Activated CD4-positive, alpha-beta T cell treated with anti-CD3 and anti-CD28 coated beads, Interleukin-2, amount 50 U/mL, for 16 hours (primary cell): ENCODE results near the gene TANGO6.

ENCODE experiments used
- DNase-seq: peaks from one replicate; pipeline ENCODE4 v3.0.0-alpha.2; 2020

TANGO6 gene

DNA sequence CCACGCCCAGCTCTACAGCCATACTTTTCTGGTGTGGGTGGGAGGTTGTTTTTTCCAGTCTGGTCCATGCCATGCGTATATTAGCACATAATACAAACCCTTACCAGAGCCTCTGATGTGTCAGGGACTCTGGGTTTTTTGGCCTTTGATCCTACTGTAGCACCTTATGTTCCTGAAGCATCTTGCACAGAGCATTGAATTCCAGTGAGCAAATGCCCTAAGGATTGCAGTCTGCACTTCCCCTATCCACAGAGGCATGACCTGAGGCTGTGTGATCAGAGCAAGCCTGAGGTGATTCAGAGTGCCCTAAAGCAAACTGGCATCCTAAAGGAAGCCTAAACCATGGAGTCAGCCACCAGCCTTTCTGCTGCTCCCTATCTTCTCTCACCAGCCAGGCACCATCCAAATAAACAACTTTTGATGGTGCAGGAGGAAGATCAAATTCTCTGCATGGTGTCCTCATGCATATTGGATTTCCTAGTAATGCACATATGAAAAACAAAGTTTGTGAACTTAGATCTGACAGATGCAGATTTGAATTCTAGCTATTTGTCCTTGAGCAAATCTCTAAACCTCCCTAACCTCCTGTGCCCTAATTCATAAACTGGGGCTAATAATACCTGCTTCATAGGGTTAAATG, 220.9 kb downstream of the TANGO6 start:
- DNase-seq: no peak

DNA sequence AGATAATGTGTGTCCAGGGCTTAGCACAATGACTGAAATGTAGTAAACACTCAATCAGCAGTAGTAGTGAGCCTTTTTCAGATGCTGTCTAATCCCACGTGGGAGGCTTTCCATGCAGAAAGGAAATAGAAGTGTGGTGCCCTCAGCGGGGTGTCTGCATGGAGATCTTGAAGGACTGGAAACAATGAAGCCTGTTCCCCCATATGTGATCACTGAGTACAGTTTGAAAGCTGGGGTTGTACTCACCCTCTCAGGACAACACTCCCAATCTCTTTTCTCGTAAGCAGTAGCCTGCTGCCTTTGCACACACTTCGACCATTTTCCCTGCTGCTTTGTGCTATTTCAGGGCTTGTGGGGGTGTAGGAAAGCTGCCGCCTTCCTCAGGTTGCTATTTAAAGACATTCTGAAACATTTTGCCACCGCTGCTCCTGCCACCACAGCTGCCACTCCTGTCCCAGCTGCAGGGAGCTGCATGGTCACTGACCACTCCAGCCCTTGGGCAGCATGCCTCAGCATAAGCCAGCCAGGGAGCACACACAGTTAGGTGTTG, 221.5 kb downstream of the TANGO6 start:
- DNase-seq: no peak

DNA sequence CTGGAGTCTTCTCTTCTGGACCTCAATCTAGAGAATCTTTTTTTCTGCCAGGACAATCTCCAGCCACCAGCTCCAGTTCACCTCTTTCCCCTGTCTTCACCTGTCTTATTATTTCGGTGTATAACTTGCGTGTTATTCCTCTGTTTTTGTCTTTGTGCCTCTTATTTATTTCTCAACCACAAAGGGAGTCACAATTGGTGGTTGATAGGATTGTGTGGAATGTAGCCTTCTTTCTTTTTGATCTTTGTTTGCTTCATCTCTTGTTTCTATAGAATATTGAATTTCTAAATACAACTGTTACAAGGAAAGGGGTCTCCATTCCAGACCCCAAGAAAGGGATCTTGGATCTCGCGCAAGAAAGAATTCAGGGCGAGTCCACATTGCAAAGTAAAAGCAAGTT, 226.2 kb downstream of the TANGO6 start:
- no peak for DNase-seq

DNA sequence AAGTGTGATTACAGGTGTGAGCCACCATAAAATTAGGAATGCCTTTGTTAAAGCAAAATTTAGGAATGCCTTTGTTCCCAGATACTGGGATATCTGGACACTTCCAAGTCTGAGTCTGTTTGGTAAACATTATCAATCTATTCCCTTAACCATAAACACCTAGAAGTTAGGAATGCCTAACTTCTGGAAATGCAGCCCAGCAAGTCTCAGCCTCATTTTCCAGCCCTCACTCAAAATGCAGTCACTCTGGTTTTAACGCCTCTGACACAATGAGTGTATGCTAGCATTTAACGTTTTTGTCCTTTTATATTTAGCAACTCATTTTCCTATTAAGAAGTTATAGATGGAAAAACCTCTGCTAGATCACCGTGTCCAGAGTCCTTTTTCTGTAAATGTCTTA, 227.7 kb downstream of the TANGO6 start:
- DNase-seq: no peak

DNA sequence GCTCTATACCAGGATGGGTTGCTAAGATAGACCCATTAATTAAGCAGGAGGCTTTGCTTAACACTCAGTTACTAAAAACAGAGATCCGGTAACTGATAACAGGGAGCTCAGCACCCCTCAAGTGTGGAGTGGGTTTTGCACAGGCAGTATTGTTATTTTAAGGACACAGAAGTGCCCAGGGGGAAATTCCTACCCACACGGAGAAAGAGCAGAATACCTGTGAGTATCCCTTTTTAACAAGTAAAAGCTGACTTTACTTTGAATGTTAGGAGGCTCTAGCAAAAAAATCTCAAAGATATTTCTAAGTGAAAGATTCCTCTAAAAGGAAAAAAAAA, 229.3 kb downstream of the TANGO6 start:
- DNase-seq: no peak

DNA sequence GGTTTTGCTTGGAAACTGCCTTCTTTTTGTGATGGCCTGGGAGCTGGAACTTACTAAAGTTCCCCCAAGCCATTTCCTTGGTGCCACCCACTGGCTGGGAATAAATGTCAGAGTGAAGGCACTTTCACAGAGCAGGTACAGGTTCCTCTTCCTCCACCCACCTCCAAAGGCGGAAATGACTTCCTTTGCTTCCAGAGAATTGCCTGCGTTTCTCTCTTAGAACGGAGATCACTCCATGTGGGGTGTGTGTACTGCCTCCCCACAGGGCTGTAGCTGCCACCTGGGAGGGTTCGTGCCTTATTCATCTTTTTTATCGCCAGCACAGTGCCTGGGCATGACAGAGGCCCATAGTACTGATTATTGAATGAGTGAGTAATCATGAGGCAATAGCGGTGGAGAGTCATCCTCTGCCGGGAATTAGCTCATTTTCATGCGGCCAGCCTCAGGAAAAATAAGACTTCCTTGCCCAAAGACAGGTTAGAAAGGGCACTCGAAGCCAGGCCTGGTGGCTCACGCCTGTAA, 229.9 kb downstream of the TANGO6 start:
- no peak for DNase-seq

DNA sequence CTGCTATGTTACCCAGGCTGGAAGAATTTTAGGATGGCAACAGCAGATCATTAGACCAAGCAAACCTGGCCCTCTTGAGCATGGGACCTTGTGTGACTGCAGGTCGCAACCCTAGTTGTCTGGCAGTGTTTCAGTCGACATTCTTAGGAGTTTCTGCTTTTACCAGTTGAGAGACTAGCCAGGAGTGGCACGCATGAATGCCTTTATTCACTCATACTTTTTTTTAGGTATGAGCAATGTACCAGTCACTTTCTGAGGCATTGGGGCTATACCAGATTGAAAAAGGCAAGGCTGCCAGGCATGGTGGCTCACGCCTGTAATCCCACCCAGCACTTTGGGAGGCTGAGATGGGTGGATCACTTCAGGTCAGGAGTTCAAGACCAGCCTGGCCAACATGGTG, 233.9 kb downstream of the TANGO6 start:
- DNase-seq: no peak

DNA sequence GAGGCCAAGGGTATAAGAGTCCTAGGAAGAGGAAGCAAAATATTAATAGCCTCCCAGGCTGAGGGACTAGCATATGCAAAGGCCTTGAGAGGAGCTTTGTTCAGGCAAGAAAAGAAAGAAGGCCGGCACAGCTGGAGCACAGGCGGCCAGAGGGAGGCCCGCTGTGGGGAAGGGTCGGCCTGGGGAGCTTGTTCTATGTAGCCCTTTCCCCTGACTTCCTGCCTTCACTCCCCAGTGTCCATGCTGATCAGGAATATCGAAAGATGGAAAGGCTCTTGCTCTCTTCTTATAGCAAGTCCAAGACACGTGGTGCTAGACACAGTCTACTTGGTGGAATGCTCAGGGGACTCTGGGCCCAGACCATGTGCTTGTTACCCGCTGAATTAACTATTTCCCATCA, 234.7 kb downstream of the TANGO6 start:
- DNase-seq: no peak

DNA sequence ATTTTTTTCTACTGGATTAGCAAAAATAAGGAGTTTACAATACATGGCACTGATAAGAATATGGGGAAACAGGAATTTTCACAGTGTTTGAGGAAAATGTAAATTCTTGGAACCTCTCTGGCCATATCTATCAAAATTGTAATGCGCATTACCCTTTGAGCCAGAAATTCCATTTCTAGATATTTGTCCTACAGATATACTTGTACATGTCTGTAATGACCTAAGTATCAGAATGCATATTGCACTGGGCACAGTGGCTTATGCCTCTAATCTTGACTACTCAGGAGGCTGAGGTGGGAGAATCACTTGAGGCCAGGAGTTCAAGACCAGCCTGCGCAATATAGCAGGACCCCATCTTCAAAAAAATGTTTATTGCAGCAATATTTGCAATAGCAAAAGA, 236.4 kb downstream of the TANGO6 start:
- DNase-seq: no peak

DNA sequence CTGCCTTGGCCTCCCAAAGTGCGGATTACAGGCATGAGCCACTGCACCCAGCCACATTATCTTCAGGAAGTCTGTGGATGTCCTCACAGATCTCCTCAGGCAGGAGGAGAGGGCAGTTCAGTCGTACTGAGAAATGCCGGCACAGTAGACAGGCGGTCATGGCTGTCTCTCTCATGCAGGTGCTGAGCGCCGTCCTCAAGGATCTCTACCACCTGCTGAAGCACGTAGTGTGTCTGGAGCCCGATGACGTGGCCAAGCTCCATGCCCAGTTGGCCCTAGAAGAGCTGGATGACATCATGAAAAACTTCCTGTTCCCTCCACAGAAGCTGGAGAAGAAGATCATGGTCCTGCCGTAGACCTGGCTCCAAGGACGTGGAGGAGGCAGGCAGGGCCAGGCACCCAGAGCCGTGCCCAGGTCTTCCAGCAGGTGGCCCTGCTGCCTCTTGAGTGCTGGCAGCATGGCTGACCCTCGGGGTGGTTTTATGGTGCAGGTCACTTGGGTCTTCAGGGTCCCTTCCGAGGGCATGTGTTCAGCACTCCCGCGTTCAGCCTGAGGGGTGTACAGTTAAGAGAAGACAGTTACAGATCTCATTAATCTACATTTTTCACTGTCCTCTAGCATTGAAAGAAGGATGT, 240.1 kb downstream of the TANGO6 start:
- DNase-seq: no peak

DNA sequence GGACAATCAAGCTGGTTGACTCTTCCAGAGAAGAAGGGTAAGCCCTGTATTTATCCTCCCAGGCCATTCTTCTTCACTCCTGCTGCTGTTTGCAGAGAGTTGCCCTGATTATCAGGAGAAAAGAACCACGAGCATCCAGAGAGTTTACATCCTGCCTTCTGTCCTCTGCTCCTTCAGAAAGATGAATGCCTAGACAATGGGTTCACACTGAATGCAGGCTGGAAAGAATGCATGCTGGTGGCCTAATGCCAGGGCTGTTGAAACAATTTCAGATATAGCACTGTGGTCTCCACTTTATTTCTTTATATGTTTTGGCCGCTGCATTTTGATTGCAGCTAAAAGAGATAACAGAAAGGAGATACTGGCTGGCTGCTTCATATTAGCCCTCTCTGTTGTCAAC, 241.0 kb downstream of the TANGO6 start:
- DNase-seq: no peak

DNA sequence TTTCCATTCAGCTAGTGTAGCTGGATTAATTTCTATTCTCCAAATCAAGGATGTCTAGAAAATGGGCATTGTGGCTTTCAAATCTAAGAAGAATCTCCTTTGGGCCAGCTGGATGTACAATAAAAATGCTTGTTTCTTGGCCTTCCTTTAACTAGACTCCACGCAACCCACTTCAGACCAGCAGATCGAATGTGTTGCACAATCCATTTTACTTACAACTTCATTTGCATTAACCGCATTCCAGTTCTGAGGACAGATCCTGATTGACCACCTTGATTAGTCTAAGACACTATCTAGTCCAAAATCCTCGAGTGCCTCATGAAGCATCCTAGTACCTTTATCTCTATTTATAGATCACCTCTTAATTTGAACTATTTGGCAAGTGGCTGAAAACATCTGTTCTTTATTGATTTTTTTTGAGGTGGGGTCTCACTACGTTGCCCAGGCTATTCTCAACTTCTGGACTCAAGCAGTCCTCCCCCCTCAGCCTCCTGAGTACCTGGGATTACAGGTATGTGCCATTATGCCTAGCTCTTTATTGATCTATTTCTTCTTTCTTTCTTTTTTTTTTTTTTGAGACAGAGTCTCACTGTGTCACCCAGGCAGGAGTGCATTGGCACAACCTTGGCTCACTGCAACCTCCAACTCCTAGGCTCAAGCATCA, 241.8 kb downstream of the TANGO6 start:
- no peak for DNase-seq

DNA sequence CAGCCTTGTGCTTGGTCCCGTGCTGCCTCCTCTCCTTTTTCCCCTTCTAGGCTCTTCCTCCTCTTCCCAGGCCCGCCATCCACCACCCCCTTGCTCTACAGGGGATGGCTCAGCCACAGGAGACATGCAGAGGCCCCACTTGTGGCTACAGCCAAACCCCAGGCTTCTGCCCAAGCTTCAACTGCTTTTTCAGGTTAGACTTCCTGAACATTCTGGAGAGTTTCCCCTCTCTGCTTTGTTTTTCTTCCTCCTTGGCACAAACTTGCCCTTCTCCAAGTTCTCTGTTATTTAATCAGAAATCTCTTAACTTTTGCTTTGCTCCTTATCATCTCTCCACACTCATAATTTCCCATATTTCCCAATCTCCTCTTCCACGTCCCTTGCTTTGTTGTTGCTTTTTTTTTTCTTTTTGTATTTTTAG, 243.8 kb downstream of the TANGO6 start:
- DNase-seq: no peak

DNA sequence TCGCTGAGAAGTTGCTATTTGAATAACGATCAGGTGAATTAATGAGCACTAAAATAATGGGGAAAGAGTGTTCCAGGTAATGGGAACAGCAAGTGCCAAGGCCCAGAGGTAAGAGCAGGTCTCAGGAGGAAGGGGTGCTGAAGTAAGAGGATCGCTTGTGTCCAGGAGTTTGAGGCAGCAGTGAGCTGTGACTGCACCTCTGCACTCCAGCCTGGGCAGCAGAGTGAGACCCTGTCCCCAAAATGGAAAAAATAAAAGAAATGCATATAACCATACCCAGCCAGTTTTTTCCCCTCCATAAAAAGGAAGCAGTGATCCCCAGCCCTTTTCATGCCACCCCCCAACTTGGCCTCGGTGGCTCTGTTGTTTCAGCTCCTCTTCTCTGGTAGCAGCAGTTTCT, 245.4 kb downstream of the TANGO6 start:
- DNase-seq: no peak

DNA sequence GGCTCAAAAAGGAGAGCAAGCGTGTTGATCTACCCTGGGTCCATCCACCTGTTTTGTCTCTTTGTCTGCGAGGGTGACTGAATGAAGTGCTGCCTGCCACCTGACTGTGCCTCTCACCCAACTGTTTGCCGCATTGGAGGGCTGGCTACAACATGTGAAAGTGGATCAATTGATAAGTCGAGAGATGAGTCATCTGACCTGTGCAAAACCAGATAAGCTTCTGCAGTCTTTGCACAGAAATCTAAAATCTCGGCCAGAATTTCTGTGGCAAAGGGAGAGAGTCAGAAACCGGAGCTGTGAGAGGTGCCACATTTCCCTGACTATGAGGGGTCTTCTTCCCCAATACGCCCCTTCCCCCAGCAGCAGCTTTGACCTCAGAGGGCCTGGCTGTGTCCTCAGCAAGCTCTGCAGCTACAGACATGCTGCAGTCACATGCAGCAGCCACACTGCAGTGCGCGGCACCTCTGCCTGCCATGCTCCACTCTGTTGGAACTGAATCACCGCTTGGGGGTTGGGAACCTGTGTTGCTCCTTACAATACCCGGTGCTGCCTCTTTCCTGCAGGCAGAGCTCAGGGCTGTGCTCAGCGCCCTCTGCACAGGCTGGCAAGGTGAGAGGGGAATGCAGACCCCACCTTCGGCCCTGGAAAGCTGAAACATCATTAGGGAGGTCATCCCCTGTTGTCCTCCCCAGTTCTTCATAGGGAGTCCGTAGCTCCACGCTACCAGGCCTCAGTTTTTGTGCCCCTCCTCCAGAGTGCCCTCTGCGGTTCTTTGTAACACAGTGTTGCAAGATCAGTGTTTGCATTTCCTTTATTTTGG, 246.0 kb downstream of the TANGO6 start:
- DNase-seq: peak; percentile 81

DNA sequence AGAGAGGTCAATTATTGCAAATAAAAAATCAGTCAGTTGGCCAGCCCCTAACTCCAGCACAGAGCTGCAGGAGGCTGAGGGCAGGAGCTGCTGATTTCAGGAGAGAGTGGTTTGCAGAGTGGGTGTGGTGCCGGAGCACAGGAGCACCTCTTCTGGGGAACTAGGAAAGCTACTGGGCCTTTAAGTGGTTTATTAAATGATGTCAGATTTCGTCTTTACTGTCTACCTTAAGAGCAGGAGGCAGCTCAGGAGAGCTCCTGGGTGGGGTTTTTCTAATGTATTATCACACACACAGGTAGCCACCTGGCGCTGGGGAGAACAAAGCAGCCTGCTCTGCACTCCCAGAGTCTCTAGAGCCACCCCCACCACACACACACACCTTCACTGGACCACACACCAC, 250.6 kb downstream of the TANGO6 start:
- DNase-seq: no peak

DNA sequence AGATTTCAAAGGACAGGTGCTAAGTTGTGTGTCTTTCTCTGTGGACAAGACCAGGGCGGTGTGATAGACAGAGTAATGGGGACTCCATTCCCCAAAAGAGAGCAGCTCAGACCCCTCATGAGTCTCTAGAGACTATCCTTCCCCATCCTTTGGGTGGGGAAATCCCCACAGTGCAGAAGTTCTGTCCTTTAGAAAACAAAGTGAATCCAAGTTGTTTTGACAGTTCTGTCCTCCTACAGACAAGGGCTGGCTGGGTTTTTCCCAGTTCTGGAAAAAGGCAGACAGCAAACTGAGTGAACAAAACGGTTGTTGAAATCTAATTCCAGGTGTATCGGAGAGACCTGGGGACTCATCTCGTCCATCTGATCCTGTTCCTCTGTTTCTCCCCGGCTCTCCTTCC, 251.2 kb downstream of the TANGO6 start:
- no peak for DNase-seq

DNA sequence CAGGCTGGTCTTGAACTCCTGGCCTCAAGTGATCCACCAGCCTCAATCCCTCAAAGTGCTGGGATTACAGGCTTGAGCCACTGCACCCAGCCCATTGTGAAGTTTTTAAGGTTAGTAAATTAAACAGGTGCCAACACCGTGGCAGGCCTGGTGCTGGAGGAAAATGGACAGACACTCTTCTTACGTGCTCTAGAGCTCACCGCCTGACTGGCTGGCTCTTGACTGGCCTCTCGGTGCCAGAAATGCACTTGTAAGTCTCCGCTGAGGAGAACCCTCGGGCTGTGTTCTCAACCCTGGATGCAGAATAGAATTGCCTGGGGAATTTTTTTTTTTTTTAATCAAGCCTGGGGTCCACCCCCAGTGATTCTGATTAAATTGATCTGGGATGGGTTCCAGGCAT, 251.9 kb downstream of the TANGO6 start:
- no peak for DNase-seq

DNA sequence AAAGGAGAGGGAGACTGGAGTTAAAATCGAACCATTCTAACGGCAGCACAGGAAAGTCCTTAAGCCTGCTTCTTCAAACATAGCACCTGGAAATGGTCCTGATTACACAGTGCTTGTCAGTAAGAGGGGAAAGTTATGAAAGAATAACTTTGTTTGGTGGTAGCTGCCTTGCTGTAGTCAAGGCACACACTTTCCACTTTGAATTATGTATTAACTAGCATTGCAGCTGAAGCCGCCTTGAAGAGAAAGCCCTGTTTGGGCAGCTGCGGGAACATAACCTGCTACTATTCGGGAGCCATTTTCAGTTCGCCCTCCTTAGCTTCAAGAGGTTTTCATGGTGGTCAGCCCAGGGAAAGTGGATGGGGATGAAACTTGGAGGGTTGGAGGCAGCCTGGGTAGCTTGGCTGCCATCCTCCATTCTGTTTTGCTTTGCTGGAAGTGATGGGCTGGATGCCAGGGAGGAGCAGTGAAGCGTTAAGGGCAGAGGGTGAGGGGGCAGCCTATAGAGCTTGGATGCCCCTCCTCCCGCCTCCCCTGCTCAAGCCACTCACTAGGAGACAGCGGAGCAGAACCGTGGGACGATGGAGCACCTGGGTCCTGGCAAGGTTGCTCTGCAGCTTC, 256.9 kb downstream of the TANGO6 start:
- no peak for DNase-seq

DNA sequence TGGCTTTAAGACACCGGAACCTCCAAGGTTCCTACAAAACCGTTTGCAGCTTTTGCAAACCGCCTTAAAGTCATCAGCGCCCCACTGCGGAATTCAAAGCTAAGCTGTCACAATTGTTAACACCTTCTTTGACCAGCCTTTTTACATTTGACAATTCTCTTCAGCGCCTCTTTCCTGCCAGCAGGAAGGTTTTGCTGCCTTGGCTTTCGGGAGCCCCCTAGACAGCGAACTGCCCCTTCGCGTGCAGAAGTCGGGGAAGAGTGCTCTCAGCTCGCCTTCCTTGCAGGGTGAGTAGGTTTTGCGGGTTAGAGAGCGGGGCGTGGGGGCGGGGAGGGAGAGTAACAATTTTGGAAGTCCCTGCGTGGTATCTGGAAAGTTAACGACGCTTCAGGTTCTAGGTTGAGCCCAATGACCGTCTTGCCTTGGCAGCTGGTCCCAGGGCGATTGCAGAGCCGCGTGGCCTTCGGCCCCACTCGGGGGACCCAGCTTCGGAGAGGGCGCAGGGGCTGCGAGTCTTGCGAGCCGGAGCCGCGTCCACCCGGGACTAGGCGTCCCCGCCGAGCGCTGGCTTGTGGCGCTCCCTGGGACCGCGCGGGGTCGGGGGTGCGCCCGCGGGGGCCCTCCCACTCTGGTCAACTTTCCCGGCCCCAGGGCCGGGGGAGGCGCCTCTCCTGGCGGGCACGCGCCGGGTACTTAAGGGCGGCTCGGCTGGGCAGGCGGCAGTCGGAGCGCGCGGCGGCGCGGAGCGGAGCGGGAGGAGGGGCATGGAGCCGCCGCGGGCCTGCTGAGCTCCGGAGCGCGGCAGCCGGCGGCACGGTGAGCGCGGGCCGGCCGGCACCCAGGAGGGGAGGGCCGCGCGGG, 262.4 kb downstream of the TANGO6 start, which contains the start of gene HAS3:
HAS3 (plus strand) TSS at position 153 of the 861 bp plus-strand sequence. CDS start 3,743 bp downstream, outside the sequence.
- peak; percentile 43 for DNase-seq

DNA sequence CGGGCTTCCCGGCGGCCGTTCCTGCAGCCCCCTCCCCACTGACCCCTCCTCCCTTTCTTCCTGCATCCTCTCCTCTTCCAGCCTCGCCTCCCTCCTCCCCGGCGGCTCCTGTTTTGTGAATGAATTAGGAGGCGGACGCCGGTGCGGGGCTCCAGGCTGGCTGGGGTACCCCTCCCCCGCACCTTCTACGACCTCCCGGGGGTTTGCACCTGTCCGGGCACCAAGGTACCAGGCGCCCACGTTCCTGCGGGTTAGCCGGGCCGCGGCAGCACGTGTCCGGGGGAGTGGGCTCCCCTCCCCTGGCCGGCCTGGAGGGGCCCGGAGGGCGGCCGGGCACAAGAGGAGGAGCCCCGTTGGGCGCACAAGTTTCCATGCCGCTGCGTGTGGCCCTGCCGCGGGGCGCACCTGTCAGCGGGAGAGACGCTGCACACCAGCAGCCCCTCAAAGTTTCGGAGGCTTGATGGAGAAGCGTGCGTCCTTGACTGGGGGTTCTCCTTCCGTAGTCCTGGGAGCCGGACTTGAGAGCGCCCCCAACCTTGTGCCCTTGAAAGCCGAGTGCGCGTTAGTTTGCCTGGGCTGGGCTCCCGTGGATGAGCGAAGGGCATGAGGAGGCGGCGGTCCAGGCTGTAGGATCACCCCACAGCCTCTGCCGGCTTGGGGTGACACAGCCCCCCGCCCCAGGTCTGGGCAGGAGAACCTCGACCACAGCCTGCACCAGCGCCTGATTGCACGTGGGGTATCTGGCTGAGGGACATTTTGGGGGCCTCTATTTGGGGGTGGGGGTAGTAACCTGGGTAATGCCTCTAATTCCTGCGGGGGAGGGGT, 263.4 kb downstream of the TANGO6 start:
- no peak for DNase-seq
